Lower leg skin (tissue), 4 donors: ENCODE data around the gene ZNF107. TPM values are rescaled to one million over a fixed set of nuclear protein-coding genes. Genes with fewer than 3 reads are reported as not detected.
"Not testable (repeated sequence)": the region's sequence is repeated elsewhere in the genome, so short reads cannot be mapped to it uniquely, and the experiment has no call there.

ENCODE experiments used
- DNase-seq, 2 donors: peaks; one replicate each; pipeline ENCODE4 v3.0.0-alpha.2; 2019; ENCODE audit warnings: low spot score in 2 of 2
- H3K4me3 ChIP-seq: fragments of 200-600 bp; sonication (generic); 2 replicates; pipeline ENCODE4 v1.5.1; 2017; ENCODE audit warnings: mild to moderate bottlenecking, low read depth; ENCODE audit not compliant: poor library complexity, severe bottlenecking
- POLR2A ChIP-seq, 2 donors: fragments of 450-650 bp; IDR thresholded peaks; one replicate each; pipeline ENCODE4 v1.6.1; 2016 to 2017; ENCODE audit warnings: antibody characterized with exemption in 2 of 2, mild to moderate bottlenecking in 1 of 2, moderate library complexity in 1 of 2
- WGBS, 2 donors: methylation state at CpG; one replicate each; pipeline ENCODE4 v1.1.5; 2018; 5-methylcytosine and 5-hydroxymethylcytosine counted together
- intact Hi-C: fragments of 100-400 bp; cut with DNase I; formaldehyde crosslinking; loops from one replicate; pipeline ENCODE4 v1.15.0; 2023; ENCODE audit warnings: low total_unique reads
- total RNA-seq, 4 donors: library from RNA; depleted of rRNA; stranded (reverse); fragments of >200 nt; gene quantifications; one replicate each; pipeline ENCODE4 v1.1.0, GENCODE V29; 2016
- TF ChIP-seq, protein P1 (sequence below), 3 donors: fragments of 450-650 bp; IDR thresholded peaks; one replicate each; pipeline ENCODE4 v1.5.1; 2016; ENCODE audit warnings: antibody characterized with exemption in 3 of 3, mild to moderate bottlenecking in 3 of 3, moderate library complexity in 2 of 3

Gene ZNF107
- total RNA-seq, 4 donors from 2014 or later, result 9.6 to 15.8 (median 12.4) TPM

DNA sequence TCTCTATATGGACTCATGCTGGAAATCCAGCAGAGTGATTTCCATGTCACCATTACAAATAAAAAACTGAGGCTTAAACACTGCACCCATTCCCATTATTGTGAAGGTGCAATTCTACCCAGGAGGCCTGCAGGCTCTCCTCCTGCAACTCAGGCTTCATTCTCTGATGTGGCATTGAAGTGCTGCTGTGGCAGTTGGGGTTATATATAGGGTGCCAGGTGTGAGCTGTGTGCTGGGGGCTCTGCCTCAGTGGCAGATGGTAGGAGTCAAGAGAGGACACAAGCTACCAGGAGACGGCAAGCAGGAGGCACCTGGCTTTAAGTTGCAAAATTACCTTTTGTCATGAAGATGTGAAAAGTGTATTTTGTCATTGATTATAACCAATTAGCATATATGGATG, 21.3 kb downstream of the ZNF107 start:
- intact Hi-C loops, result no loop called here
- whole genome bisulfite sequencing, 2 donors, result 68 to 85% methylated on average over 1 of the region's 1 CpG
- DNase-seq, result no peak
- no peak overlapping the region for H3K4me3 ChIP-seq
- TF ChIP-seq, protein P1, sequence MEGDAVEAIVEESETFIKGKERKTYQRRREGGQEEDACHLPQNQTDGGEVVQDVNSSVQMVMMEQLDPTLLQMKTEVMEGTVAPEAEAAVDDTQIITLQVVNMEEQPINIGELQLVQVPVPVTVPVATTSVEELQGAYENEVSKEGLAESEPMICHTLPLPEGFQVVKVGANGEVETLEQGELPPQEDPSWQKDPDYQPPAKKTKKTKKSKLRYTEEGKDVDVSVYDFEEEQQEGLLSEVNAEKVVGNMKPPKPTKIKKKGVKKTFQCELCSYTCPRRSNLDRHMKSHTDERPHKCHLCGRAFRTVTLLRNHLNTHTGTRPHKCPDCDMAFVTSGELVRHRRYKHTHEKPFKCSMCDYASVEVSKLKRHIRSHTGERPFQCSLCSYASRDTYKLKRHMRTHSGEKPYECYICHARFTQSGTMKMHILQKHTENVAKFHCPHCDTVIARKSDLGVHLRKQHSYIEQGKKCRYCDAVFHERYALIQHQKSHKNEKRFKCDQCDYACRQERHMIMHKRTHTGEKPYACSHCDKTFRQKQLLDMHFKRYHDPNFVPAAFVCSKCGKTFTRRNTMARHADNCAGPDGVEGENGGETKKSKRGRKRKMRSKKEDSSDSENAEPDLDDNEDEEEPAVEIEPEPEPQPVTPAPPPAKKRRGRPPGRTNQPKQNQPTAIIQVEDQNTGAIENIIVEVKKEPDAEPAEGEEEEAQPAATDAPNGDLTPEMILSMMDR (IDR thresholded peaks at IDR 0.05), result no peak
- TF ChIP-seq POLR2A (IDR thresholded peaks at IDR 0.05), result no peak

DNA sequence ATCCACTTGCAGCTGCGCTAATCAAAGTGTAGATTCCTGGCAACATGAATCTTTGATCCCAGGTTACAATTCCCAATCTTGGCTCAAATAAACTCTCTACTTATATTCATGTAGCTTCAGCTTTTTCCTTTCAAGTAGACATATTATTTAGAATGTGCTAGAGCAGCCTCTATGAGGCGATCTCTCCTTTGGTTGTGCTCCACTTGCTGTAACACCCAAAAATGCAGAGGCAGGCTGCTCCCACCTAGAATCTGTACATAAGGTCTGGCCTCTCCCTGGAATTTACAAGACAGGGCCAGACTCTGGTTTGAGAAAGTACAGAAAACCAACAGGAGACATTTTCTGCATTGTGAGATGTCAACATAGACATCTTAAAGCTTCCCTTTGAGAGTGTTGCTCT, 23.1 kb downstream of the ZNF107 start:
- intact Hi-C loops, result no loop called here
- no peak overlapping the region for H3K4me3 ChIP-seq
- WGBS, 2 donors, result 96 to 97% methylated on average over 2 of the region's 2 CpGs
- no peak for DNase-seq
- no peak for TF ChIP-seq POLR2A (IDR thresholded peaks at IDR 0.05)
- TF ChIP-seq, protein P1 (IDR thresholded peaks at IDR 0.05), result no peak

DNA sequence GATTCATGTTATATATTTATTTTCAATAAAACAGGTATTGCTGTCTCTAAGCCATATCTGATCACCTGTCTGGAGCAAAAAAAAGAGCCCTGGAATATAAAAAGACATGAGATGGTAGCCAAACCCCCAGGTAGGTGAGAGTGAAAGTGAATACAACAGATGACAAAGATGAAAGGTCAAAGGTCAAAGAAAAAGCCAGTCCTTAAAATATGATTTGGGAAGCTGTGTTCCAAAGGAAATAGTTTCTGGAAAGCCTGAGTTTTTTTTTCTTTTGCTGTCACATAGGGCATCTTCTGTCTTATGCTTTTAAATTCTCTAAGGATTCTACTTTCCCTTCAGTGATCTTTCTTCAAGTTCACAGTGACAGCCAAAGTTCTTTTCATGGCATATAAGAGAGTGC, 25.9 kb downstream of the ZNF107 start:
- no peak for TF ChIP-seq POLR2A (IDR thresholded peaks at IDR 0.05)
- TF ChIP-seq, protein P1 (IDR thresholded peaks at IDR 0.05), result no peak
- H3K4me3 ChIP-seq, result no peak overlapping the region
- no peak for DNase-seq
- intact Hi-C loops, result no loop called here

DNA sequence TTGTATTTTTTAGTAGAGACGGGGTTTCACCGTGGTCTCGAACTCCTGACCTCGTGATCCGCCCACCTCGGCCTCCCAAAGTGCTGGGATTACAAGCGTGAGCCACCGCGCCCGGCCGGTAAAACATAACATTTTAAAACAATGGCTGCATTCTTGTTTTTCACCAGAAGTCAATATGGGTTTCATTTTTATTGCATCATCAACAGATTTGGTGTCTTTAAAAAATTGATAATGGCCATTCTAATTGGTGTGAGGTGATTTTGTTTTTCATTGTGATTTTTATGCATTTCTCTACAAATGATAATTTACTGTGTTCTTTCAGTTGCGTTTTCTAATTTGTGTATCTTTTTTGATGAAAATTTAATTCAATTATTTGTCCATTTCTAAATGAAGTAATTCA, 31.9 kb downstream of the ZNF107 start:
- DNase-seq, H3K4me3 ChIP-seq, intact Hi-C loops: not testable (repeated sequence)
- 95 to 97% methylated on average over 12 of the region's 12 CpGs for WGBS, 2 donors

DNA sequence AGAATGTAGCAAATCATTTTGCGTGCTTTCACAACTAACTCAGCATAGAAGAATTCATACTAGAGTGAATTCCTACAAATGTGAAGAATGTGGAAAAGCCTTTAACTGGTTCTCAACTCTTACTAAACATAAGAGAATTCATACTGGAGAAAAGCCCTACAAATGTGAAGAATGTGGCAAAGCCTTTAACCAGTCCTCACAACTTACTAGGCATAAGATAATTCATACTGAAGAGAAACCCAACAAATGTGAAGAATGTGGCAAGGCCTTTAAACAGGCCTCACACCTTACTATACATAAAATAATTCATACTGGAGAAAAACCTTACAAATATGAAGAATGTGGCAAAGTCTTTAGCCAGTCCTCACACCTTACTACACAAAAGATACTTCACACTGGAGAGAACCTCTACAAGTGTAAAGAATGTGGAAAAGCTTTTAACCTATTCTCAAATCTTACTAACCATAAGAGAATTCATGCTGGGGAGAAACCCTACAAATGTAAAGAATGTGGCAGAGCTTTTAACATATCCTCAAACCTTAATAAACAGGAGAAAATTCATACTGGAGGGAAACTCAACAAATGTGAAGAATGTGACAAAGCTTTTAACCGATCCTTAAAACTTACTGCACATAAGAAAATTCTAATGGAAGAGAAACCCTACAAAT, 40.8 kb downstream of the ZNF107 start:
- WGBS, 2 donors, result 98 to 99% methylated on average over 2 of the region's 2 CpGs
- H3K4me3 ChIP-seq, result no peak overlapping the region
- no peak for DNase-seq
- intact Hi-C loops, result no loop called here
- TF ChIP-seq, protein P1 (IDR thresholded peaks at IDR 0.05), result no peak
- no peak for TF ChIP-seq POLR2A (IDR thresholded peaks at IDR 0.05)

DNA sequence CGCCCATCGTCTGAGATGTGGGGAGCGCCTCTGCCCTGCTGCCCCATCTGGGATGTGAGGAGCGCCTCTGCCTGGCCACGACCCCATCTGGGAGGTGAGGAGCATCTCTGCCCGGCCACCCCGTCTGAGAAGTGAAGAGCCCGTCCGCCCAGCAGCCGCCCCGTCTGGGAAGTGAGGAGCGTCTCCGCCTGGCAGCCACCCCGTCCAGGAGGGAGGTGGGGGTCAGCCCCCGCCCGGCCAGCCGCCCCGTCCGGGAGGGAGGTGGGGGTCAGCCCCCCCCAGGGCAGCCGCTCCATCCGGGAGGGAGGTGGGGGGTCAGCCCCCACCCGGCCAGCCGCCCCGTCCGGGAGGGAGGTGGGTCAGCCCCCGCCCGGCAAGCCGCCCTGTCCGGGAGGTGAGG, 52.0 kb downstream of the ZNF107 start:
- intact Hi-C loops, DNase-seq, H3K4me3 ChIP-seq: not testable (repeated sequence)
- 97 to 100% methylated on average over 6 to 12 of the region's 29 CpGs for WGBS, 2 donors
